Upper lobe of right lung (tissue), 1 donor: ENCODE data around the gene IER3. TPM values are rescaled to one million over a fixed set of nuclear protein-coding genes. Genes with fewer than 3 reads are reported as not detected.
"Not testable (repeated sequence)": the region's sequence is repeated elsewhere in the genome, so short reads cannot be mapped to it uniquely, and the experiment has no call there.

ENCODE experiments used
- ATAC-seq: fragments of 200-7000 bp; cut with Tn5 transposase; one replicate; pipeline ENCODE4 v1.9.1; 2020; ENCODE audit warnings: mild to moderate bottlenecking, moderate library complexity
- DNase-seq: peaks from one replicate; pipeline ENCODE4 v3.0.0-alpha.2; 2020
- H3K27ac ChIP-seq: fragments of 200-600 bp; one replicate; pipeline ENCODE4 v1.8.0; 2022
- H3K27me3 ChIP-seq: fragments of 200-600 bp; one replicate; pipeline ENCODE4 v1.8.0; 2022; ENCODE audit warnings: mild to moderate bottlenecking
- H3K36me3 ChIP-seq: fragments of 200-600 bp; one replicate; pipeline ENCODE4 v1.8.0; 2022
- H3K4me1 ChIP-seq: fragments of 200-600 bp; one replicate; pipeline ENCODE4 v1.8.0; 2022
- H3K4me3 ChIP-seq: fragments of 200-600 bp; one replicate; pipeline ENCODE4 v1.8.0; 2022; ENCODE audit warnings: mild to moderate bottlenecking
- H3K9me3 ChIP-seq: fragments of 200-600 bp; one replicate; pipeline ENCODE4 v1.8.0; 2022
- CTCF ChIP-seq: fragments of 200-600 bp; IDR thresholded peaks from one replicate; pipeline ENCODE4 v1.8.0; 2022; ENCODE audit warnings: antibody characterized with exemption
- intact Hi-C: fragments of 100-400 bp; cut with DNase I; formaldehyde crosslinking; loops from one replicate; pipeline ENCODE4 v1.11.0; 2022
- total RNA-seq: library from RNA; stranded (reverse); fragmentation: NEBNext Ultra II Directional; extraction: Animal tissue kit (Norgen Biotek cat#: 25700); gene quantifications from one replicate; pipeline ENCODE4 v1.2.1, GENCODE V29; 2021
- donor health status: DM: no; HTN: yes; CAD: no; lungs with severe emphysema.

The IER3 gene
- total RNA-seq, 1 donor from 2014 or later, result 35.4 TPM

GRCh38 chr6:30721198-30722024, 22.9 kb downstream of the IER3 start:
- Histone ChIP-seq H3K9me3 (no peaks in the 10 kb centered on the region), H3K4me3 (peak overlapping the region; percentile 75), H3K27ac (peak overlapping the region; percentile 93), H3K36me3 (peaks cover 42% of the 10 kb centered on the region), H3K4me1 (peaks cover 36% of the 10 kb centered on the region), H3K27me3 (no peaks in the 10 kb centered on the region)
- peak; percentile 46 for TF ChIP-seq CTCF
- ATAC-seq (peak; percentile 78), DNase-seq (peak; percentile 96)
- intact Hi-C loops, result loop anchor here (2.0 kb wide), 1 partner anchor 43 kb away; no protein-coding TSS in a partner anchor

GRCh38 chr6:30720738-30721197, 23.6 kb downstream of the IER3 start:
- peaks cover 35% of the 10 kb centered on the region for H3K36me3 ChIP-seq
- H3K27ac ChIP-seq, result peak overlapping the region; percentile 93
- ATAC-seq (peak; percentile 2), DNase-seq (peak; percentile 88)
- H3K27me3 ChIP-seq, result no peaks in the 10 kb centered on the region
- H3K4me3 ChIP-seq, result peak overlapping the region; percentile 75
- H3K4me1 ChIP-seq, result peaks cover 42% of the 10 kb centered on the region
- no peaks in the 10 kb centered on the region for H3K9me3 ChIP-seq
- intact Hi-C loops, result no loop called here
- no peak for TF ChIP-seq CTCF

- H3K9me3 ChIP-seq, result no peaks in the 10 kb centered on the region
- DNase-seq, result peak; percentile 98
- intact Hi-C loops, result no loop called here
- no peaks in the 10 kb centered on the region for H3K27me3 ChIP-seq
- peak within 1 kb of the TSS; percentile 93 for H3K27ac ChIP-seq
- peaks cover 42% of the 10 kb centered on the region for H3K4me1 ChIP-seq
- H3K36me3 ChIP-seq, result peaks cover 28% of the 10 kb centered on the region
- TF ChIP-seq CTCF, result no peak
- peak; percentile 82 for ATAC-seq
- H3K4me3 ChIP-seq, result peak within 1 kb of the TSS; percentile 75
Measured at GRCh38 chr6:30719791-30720737, 24.3 kb downstream of the IER3 start, which contains the start of gene TUBB. Gene TUBB (plus strand): TSS chr6:30720352. CDS start chr6:30720507, 155 bp downstream.

- no peak for DNase-seq
- peaks cover 42% of the 10 kb centered on the region for H3K4me1 ChIP-seq
- ATAC-seq, result no peak
- no peaks in the 10 kb centered on the region for H3K27me3 ChIP-seq
- H3K36me3 ChIP-seq, result peaks cover 24% of the 10 kb centered on the region
- peak overlapping the region; percentile 93 for H3K27ac ChIP-seq
- intact Hi-C loops, result no loop called here
- no peaks in the 10 kb centered on the region for H3K9me3 ChIP-seq
- no peak for TF ChIP-seq CTCF
- peak overlapping the region; percentile 75 for H3K4me3 ChIP-seq
Measured at GRCh38 chr6:30719356-30719755, 25.0 kb downstream of the IER3 start.

GRCh38 chr6:30717845-30718720, 26.3 kb downstream of the IER3 start:
- peaks cover 35% of the 10 kb centered on the region for H3K4me1 ChIP-seq
- H3K9me3 ChIP-seq, DNase-seq, H3K27me3 ChIP-seq, intact Hi-C loops, ATAC-seq: not testable (repeated sequence)
- peaks cover 24% of the 10 kb centered on the region for H3K36me3 ChIP-seq
- H3K27ac ChIP-seq, result peak overlapping the region; percentile 84
- H3K4me3 ChIP-seq, result peak overlapping the region; percentile 48
